ENCODE data around the gene SNX32. TPM values are rescaled to one million over a fixed set of nuclear protein-coding genes. Genes with fewer than 3 reads are reported as not detected.

SNX32 gene
- total and polyA plus RNA-seq, 2 of the 13 experiments (the other 11 are each of a cell fraction or from before 2014, with no cell fraction given): 0.09 to 0.34 TPM

GRCh38 chr11:65859812-65860277, 26.1 kb downstream of the SNX32 start (continued):
- 0 out of 2 replicates have a peak, but pooled peaks have one; percentile 9 for TF ChIP-seq ZNF691 (CRISPR knock-in tag; IDR thresholded peaks at IDR 0.05; ENCODE audit: borderline replicate concordance, low read depth)
- TF ChIP-seq FOXP4 (CRISPR knock-in tag; IDR thresholded peaks at IDR 0.05): no peak
- TF ChIP-seq THAP8 (CRISPR knock-in tag; IDR thresholded peaks at IDR 0.05; ENCODE audit: borderline replicate concordance): peak; percentile 64; the same call in 1 of the 2 replicates
- TF ChIP-seq RXRB (CRISPR knock-in tag; IDR thresholded peaks at IDR 0.05; ENCODE audit: borderline replicate concordance): no peak
- peak; percentile 28; the same call in 1 of the 2 replicates for TF ChIP-seq ZNF646 (CRISPR knock-in tag; IDR thresholded peaks at IDR 0.05)
- no peak for TF ChIP-seq REL (CRISPR knock-in tag; conservative IDR thresholded peaks at IDR 0.05)
- TF ChIP-seq SMAD1 (CRISPR knock-in tag; IDR thresholded peaks at IDR 0.05; ENCODE audit: borderline replicate concordance, low read depth): 0 out of 2 replicates have a peak, but pooled peaks have one; percentile 69
- no peak for TF ChIP-seq THYN1 (CRISPR knock-in tag; IDR thresholded peaks at IDR 0.05; ENCODE audit: borderline replicate concordance, low read depth)
- TF ChIP-seq FLYWCH1 (CRISPR knock-in tag; IDR thresholded peaks at IDR 0.05): peak; percentile 64; the same call in 1 of the 2 replicates
- no peak for TF ChIP-seq BRCA1 (CRISPR knock-in tag; IDR thresholded peaks at IDR 0.05)
- TF ChIP-seq ZNF350 (CRISPR knock-in tag; IDR thresholded peaks at IDR 0.05; ENCODE audit: borderline replicate concordance, low read depth): peak; percentile 79; the same call in 1 of the 2 replicates
- TF ChIP-seq ZNF430 (CRISPR knock-in tag; IDR thresholded peaks at IDR 0.05): 0 out of 2 replicates have a peak, but pooled peaks have one; percentile 55
- TF ChIP-seq NR0B2 (CRISPR knock-in tag; IDR thresholded peaks at IDR 0.05): 0 out of 2 replicates have a peak, but pooled peaks have one; percentile 1
- 0 out of 2 replicates have a peak, but pooled peaks have one; percentile 28 for TF ChIP-seq ATF5 (CRISPR knock-in tag; IDR thresholded peaks at IDR 0.05; ENCODE audit: low read depth)
- TF ChIP-seq ZNF780A (CRISPR knock-in tag; IDR thresholded peaks at IDR 0.05): no peak
- no peak for TF ChIP-seq RAD21 (CRISPR knock-in tag; IDR thresholded peaks at IDR 0.05)
